Measurements from ENCODE around the gene GON7.

DNA sequence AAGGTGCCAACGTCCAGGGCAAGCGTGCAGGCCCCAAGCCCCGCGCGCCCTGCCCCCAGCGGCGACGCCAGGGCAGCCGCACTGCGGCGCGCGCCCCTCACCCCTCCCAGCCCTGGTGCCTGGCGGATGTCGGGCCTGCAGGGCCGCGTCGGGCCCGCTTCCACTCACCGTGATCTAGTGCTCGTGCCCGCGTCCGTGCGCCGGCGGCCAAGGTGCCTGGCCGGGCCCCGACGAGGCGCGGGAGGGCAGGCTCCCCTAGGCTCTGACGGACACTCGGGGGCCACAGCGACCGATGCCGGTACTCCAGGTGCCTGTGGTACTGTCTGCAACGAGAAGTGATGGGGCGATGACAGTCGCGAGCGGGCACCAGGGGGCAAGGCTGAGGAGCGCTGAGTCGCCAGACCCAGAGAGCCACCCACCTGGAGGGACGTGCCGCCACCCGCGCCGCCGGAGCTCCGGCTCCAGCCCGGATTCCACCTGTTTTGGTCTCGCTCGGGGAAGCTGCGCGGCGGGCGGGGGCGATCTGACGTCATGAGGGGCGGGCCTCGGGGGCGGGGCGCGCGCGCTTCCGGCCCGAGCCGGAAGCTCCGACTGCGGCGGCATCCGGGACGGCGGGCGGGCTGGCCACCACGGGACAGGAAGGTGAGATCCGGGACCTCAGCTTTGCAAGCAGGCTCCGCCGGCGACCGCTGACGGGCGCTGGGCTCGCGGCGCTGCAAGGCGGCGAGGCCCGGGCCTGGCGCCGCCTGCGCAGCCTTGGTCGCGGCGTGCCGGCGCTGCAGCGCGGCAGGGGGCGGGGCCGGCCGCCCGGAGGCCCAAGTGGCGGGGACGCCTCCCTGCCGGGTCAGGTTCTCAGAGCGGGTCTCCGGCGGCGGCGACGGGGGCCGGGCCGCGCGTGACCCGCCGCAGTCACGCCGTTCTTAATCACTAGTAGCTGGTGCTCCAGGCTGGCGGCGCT, 22.2 kb downstream of the GON7 start, which contains the start of the genes LYSET and MOAP1:
- TF ChIP-seq EZH2 (IDR thresholded peaks at IDR 0.05; ENCODE audit: borderline replicate concordance, low read depth, low read length, severe bottlenecking), result no peak
- TF ChIP-seq, protein P1, sequence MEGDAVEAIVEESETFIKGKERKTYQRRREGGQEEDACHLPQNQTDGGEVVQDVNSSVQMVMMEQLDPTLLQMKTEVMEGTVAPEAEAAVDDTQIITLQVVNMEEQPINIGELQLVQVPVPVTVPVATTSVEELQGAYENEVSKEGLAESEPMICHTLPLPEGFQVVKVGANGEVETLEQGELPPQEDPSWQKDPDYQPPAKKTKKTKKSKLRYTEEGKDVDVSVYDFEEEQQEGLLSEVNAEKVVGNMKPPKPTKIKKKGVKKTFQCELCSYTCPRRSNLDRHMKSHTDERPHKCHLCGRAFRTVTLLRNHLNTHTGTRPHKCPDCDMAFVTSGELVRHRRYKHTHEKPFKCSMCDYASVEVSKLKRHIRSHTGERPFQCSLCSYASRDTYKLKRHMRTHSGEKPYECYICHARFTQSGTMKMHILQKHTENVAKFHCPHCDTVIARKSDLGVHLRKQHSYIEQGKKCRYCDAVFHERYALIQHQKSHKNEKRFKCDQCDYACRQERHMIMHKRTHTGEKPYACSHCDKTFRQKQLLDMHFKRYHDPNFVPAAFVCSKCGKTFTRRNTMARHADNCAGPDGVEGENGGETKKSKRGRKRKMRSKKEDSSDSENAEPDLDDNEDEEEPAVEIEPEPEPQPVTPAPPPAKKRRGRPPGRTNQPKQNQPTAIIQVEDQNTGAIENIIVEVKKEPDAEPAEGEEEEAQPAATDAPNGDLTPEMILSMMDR (IDR thresholded peaks at IDR 0.05; ENCODE audit: borderline replicate concordance, extremely low read depth, low read length, poor library complexity, severe bottlenecking), result peak; percentile 47

Measured in DND-41 (cell line).